Suprapubic skin (tissue), 4 donors: ENCODE results near the gene TM7SF2. TPM values are rescaled to one million over a fixed set of nuclear protein-coding genes. Genes with fewer than 3 reads are reported as not detected.

Source experiments
- DNase-seq, 2 donors: peaks; one replicate each; pipeline ENCODE4 v3.0.0-alpha.2; 2019; ENCODE audit warnings: low spot score in 2 of 2
- H3K27ac ChIP-seq: fragments of 200-600 bp; sonication (generic); one replicate; pipeline ENCODE4 v1.5.1; 2019
- H3K27me3 ChIP-seq: fragments of 200-600 bp; sonication (generic); one replicate; pipeline ENCODE4 v1.5.1; 2019
- H3K36me3 ChIP-seq: fragments of 200-600 bp; sonication (generic); one replicate; pipeline ENCODE4 v1.5.1; 2019
- H3K4me1 ChIP-seq: fragments of 200-600 bp; sonication (generic); one replicate; pipeline ENCODE4 v1.5.1; 2019
- H3K4me3 ChIP-seq: fragments of 200-600 bp; sonication (generic); one replicate; pipeline ENCODE4 v1.5.1; 2019; ENCODE audit warnings: mild to moderate bottlenecking
- H3K9me3 ChIP-seq: fragments of 200-600 bp; sonication (generic); one replicate; pipeline ENCODE4 v1.5.1; 2019
- EP300 ChIP-seq: sonication (generic); formaldehyde crosslinking; IDR thresholded peaks from one replicate; pipeline ENCODE4 v1.6.1; 2017; ENCODE audit warnings: antibody characterized with exemption
- POLR2A ChIP-seq, 2 donors: fragments of 450-650 bp; IDR thresholded peaks; one replicate each; pipeline ENCODE4 v1.6.1; 2017; ENCODE audit warnings: antibody characterized with exemption in 2 of 2, mild to moderate bottlenecking in 2 of 2, moderate library complexity in 2 of 2
- POLR2AphosphoS5 ChIP-seq, 3 donors: sonication (generic); formaldehyde crosslinking; IDR thresholded peaks; one replicate each; pipeline ENCODE4 v1.6.1; 2017; ENCODE audit warnings: antibody characterized with exemption in 3 of 3
- WGBS: methylation state at CpG from one replicate; pipeline ENCODE4 v1.1.5; 2018; 5-methylcytosine and 5-hydroxymethylcytosine counted together
- total RNA-seq, 4 donors: library from RNA; depleted of rRNA; stranded (reverse); fragments of >200 nt; gene quantifications; one replicate each; pipeline ENCODE4 v1.1.0, GENCODE V29; 2016
- TF ChIP-seq, protein P1 (sequence below), 2 donors: fragments of 200-600 bp in 1 of 2; fragments of 450-650 bp in 1 of 2; sonication (generic) in 1 of 2; IDR thresholded peaks; one replicate each; pipeline ENCODE4 v1.5.1; 2016 to 2019; ENCODE audit warnings: antibody characterized with exemption in 2 of 2, mild to moderate bottlenecking in 1 of 2, moderate library complexity in 1 of 2

The TM7SF2 gene
- total RNA-seq, 4 donors from 2014 or later: 76.5 to 214 (median 145) TPM

DNA sequence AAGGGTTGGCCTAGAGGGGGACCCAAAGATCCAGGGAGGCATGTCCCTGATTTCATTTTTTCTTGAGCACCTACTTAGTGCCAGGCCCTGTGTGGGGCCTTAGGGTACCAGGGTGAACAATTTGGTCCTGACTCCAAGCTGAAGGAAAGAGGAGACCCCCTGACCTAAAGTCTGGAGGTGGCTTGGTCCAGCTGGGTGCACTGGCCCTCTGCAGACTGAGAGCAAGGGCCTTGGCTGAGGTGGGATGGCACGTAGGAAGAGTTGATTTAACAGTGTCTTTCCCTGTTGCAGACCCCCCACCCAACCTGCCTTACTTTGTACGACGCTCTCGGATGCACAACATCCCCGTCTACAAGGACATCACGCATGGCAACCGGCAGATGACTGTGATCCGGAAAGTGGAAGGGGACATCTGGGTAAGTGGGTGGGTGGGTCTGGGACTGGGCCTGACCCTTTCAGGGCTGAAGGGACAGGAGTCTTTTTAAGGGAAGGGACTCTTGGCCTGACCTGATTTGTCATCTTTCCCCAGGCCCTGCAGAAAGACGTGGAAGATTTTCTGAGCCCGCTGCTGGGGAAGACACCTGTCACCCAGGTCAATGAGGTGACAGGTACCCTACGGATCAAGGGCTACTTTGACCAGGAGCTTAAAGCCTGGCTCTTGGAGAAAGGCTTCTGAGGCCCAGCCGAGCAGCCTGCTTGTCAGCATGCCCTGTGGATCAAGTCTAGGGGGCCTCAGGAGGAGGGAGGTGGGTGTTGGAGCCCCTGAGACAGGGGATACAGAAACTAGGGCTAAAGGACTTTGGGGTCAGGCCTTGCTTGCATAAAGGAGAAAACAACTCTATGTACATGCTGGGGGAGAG, 13.8 kb downstream of the TM7SF2 start:
- Histone ChIP-seq H3K4me1 (peaks cover 33% of the 10 kb centered on the region), H3K4me3 (no peak overlapping the region), H3K9me3 (no peaks in the 10 kb centered on the region), H3K36me3 (peaks cover 62% of the 10 kb centered on the region), H3K27me3 (no peaks in the 10 kb centered on the region), H3K27ac (no peak overlapping the region)
- 91% methylated on average over 12 of the region's 12 CpGs for WGBS
- peak in 1 of 2 donors; percentile 49 for DNase-seq
- TF ChIP-seq EP300 (no peak), POLR2A (IDR thresholded peaks at IDR 0.05) (no peak), POLR2AphosphoS5 (IDR thresholded peaks at IDR 0.05) (no peak)
- TF ChIP-seq, protein P1, sequence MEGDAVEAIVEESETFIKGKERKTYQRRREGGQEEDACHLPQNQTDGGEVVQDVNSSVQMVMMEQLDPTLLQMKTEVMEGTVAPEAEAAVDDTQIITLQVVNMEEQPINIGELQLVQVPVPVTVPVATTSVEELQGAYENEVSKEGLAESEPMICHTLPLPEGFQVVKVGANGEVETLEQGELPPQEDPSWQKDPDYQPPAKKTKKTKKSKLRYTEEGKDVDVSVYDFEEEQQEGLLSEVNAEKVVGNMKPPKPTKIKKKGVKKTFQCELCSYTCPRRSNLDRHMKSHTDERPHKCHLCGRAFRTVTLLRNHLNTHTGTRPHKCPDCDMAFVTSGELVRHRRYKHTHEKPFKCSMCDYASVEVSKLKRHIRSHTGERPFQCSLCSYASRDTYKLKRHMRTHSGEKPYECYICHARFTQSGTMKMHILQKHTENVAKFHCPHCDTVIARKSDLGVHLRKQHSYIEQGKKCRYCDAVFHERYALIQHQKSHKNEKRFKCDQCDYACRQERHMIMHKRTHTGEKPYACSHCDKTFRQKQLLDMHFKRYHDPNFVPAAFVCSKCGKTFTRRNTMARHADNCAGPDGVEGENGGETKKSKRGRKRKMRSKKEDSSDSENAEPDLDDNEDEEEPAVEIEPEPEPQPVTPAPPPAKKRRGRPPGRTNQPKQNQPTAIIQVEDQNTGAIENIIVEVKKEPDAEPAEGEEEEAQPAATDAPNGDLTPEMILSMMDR (IDR thresholded peaks at IDR 0.05): no peak

DNA sequence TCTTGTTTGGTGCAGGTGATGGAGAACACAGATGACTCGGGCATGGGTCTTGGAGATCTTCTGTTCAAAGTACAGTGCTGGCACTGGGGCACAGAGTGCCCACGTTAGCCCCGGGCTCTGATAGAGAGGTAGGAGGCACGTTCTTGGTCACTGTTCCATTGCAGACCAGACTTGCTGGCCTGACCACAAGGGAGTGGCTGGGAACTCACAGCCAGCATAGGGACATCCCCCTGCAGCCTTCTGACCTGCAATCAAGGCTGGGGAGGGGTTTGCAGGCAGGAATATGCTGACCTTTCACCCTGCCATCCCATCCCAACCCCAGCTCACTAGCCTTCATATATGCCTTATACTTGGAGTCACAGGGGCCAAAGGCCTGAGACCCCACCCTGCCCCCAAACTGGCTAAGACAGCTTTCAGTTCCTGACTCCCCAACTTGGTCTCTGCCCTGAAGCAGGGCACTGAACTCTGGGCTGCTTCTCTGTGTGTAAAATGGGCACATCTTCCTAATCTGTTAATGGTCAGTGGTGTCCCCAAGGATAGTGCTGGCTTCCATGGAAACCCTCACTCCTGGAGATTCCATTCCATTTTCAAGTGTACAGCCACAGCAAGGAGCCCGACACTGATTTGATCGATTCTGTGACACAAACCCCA, 15.1 kb downstream of the TM7SF2 start:
- no peak overlapping the region for H3K4me3 ChIP-seq
- TF ChIP-seq POLR2A (IDR thresholded peaks at IDR 0.05) (no peak), POLR2AphosphoS5 (IDR thresholded peaks at IDR 0.05) (no peak), EP300 (no peak)
- TF ChIP-seq, protein P1 (IDR thresholded peaks at IDR 0.05): no peak
- H3K9me3 ChIP-seq: no peaks in the 10 kb centered on the region
- peak in 1 of 2 donors; percentile 46 for DNase-seq
- peaks cover 25% of the 10 kb centered on the region for H3K4me1 ChIP-seq
- no peaks in the 10 kb centered on the region for H3K27me3 ChIP-seq
- 71% methylated on average over 3 of the region's 6 CpGs for WGBS
- peaks cover 73% of the 10 kb centered on the region for H3K36me3 ChIP-seq
- no peak overlapping the region for H3K27ac ChIP-seq

DNA sequence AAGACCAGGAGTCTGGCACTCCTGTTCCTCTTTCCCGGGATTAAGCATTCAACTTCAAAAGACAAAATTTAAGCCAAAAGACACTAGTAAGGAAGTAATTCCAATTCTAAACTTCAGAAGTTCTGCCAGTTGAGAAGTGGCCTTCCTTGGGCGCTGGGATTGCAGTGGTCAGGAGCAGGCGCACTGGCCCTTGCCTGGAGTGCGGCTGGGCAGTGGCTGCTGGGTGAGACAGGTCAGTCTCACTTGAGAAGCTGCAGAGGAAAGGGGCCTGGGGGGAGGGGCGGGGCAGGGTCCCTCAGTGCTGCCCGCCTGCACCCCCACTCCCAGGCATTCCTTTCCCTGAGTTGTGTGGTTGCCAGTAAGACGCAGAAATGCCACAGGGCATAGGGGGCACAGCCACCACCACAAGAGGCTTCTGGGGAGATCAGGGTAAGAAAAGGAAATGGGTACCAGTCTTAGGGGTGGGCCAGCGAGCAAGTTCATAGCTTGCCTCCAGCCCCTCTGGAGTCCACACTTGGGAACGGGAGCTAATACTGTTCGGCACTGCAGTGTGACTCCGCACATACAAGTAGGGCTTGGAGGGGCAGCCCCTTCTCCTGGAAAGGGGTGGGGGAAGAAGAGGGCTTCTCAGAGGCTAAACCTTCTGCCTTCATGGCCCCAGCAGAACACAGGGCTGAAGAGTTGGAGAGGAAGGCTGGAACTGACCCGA, 16.0 kb downstream of the TM7SF2 start:
- Histone ChIP-seq H3K27me3 (no peaks in the 10 kb centered on the region), H3K27ac (no peak overlapping the region), H3K36me3 (peaks cover 80% of the 10 kb centered on the region), H3K4me1 (peaks cover 28% of the 10 kb centered on the region), H3K4me3 (no peak overlapping the region), H3K9me3 (no peaks in the 10 kb centered on the region)
- WGBS: 76% methylated on average over 9 of the region's 12 CpGs
- DNase-seq: peak in 1 of 2 donors; percentile 52
- TF ChIP-seq POLR2AphosphoS5 (IDR thresholded peaks at IDR 0.05) (no peak), EP300 (no peak), POLR2A (IDR thresholded peaks at IDR 0.05) (no peak)
- TF ChIP-seq, protein P1 (IDR thresholded peaks at IDR 0.05): no peak

DNA sequence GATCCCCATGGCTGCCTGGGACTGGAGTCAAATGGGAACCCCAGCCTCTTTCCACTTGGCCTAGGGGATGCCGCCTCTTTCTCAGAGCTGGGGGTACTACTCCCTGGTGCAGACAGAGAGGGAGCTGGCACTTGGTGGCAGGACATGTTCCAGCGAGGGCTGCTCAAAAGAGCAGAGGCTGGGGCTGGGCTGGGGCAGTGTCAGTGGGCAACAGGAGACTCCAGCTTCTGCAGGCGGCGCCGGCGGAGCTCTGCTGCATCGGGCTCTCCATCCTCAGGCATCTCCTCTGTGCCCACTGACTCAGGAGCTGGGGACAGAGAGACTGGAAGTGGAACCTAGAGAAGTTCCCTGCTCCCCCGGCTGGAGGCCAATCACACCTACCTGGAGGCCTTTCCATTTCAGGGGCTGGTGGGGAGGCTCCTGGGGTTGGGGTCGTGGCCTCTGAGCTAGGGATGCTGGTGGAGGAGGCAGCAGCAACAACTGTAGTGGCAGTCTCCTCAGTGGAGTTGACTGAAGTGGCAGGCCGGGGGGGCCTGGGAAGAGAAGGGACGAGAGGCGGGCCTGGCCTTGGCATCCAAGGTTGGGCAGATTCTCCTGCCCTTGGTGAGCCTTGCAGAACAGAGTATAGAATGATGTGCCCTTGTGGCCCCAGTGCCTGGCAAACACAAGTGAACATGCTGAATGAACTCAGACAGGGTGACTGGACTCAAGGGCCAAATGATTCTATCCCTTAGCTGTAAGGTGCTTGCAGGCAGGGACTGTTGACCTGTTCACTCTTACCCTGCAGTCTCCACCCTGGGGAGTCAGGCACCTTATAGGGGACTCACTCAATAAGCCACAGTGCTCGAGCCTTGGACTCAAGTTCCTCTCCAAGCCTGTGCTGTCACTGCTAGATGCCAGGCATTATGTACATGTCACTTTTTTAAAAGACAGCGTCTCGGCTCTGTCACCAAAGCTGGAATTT, 16.8 kb downstream of the TM7SF2 start:
- Histone ChIP-seq H3K4me3 (no peak overlapping the region), H3K9me3 (no peaks in the 10 kb centered on the region), H3K27me3 (no peaks in the 10 kb centered on the region), H3K4me1 (peaks cover 28% of the 10 kb centered on the region), H3K27ac (no peak overlapping the region), H3K36me3 (peaks cover 80% of the 10 kb centered on the region)
- 76% methylated on average over 6 of the region's 15 CpGs for WGBS
- TF ChIP-seq POLR2AphosphoS5 (IDR thresholded peaks at IDR 0.05) (no peak), POLR2A (IDR thresholded peaks at IDR 0.05) (no peak)
- DNase-seq: peak; percentile 55 to 77
